ENCODE measurements around the gene PODXL. TPM values are rescaled to one million over a fixed set of nuclear protein-coding genes. Genes with fewer than 3 reads are reported as not detected.
"Not testable (repeated sequence)": the region's sequence is repeated elsewhere in the genome, so short reads cannot be mapped to it uniquely, and the experiment has no call there.

The PODXL gene
- total RNA-seq, 4 donors from 2014 or later: 13.2 to 40.2 (median 26.6) TPM

DNA sequence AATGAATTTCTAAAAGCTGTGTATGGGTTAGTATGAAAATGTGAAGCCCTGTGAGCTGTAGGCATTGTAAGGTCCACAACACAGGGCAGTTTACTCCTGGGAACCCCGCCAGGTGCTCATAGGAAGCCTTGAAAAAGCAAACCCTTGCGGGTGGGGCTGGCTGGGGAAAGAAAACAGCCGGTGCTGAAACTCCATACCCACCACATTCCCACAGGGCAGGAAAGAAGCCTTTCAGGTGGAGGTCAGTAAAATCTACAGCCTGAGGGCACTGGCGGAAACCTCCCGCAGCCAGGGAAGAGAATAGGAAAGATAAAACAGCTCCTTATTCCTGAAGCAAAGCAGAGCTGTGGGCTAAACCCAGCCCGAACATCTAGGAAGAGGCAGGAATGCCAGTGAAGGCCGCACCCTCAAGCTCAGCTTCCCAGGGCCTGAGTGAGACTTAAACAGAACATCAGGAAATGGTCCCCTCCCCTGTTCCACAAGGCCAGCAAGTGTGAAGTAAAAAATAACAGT is 34.7 kb downstream of the PODXL start:
- no peaks in the 10 kb centered on the region for H3K27me3 ChIP-seq
- peak; percentile 54 for ATAC-seq
- TF ChIP-seq POLR2A (IDR thresholded peaks at IDR 0.05) (no peak), POLR2AphosphoS5 (IDR thresholded peaks at IDR 0.05) (no peak), EP300 (IDR thresholded peaks at IDR 0.05) (no peak)
- TF ChIP-seq, protein P1, sequence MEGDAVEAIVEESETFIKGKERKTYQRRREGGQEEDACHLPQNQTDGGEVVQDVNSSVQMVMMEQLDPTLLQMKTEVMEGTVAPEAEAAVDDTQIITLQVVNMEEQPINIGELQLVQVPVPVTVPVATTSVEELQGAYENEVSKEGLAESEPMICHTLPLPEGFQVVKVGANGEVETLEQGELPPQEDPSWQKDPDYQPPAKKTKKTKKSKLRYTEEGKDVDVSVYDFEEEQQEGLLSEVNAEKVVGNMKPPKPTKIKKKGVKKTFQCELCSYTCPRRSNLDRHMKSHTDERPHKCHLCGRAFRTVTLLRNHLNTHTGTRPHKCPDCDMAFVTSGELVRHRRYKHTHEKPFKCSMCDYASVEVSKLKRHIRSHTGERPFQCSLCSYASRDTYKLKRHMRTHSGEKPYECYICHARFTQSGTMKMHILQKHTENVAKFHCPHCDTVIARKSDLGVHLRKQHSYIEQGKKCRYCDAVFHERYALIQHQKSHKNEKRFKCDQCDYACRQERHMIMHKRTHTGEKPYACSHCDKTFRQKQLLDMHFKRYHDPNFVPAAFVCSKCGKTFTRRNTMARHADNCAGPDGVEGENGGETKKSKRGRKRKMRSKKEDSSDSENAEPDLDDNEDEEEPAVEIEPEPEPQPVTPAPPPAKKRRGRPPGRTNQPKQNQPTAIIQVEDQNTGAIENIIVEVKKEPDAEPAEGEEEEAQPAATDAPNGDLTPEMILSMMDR (IDR thresholded peaks at IDR 0.05): no peak
- H3K4me1 ChIP-seq: peaks cover 0 to 35% (median 0%) of the 10 kb centered on the region in 3 donors
- peak overlapping the region in 3 of 4 donors; percentile 54 to 64 (median 62) for H3K27ac ChIP-seq
- H3K9me3 ChIP-seq: no peaks in the 10 kb centered on the region
- no peaks in the 10 kb centered on the region for H3K36me3 ChIP-seq
- WGBS, 2 donors (ENCODE audit: low coverage in 1 of 2): 49% methylated on average over 5 of the region's 7 CpGs; no CpG with 5 or more reads in 1 of the 2 donors
- no peak overlapping the region for H3K4me3 ChIP-seq

DNA sequence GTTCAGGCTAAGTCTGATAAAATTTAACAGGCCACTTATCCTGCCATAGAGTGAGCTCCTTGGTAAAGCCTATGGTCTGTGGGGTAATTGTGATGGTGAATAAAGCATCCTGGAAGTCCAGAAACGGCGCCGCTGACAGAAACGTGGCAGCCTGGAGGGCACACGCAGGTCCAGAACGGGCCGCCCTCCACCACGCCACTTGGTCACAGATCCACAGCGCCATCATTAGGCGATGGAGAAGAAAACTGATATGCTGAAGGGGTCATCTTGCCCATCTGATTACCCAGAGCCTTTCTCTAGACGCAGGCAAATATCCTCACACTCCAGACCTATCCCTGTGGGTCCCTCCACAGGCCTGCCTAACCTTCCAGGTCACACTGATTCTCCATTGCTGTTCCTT is 37.8 kb downstream of the PODXL start:
- 89 to 100% methylated on average over 1 to 8 of the region's 11 CpGs for WGBS, 2 donors (ENCODE audit: low coverage in 1 of 2)
- Histone ChIP-seq H3K36me3 (no peaks in the 10 kb centered on the region), H3K4me1 (peaks cover 0 to 43% (median 0%) of the 10 kb centered on the region in 3 donors), H3K27me3 (no peaks in the 10 kb centered on the region), H3K27ac (peak overlapping the region in 3 of 4 donors; percentile 17 to 33 (median 24)), H3K9me3 (no peaks in the 10 kb centered on the region), H3K4me3 (no peak overlapping the region)
- ATAC-seq: no peak
- TF ChIP-seq EP300 (IDR thresholded peaks at IDR 0.05) (no peak), POLR2AphosphoS5 (IDR thresholded peaks at IDR 0.05) (no peak), POLR2A (IDR thresholded peaks at IDR 0.05) (no peak)
- TF ChIP-seq, protein P1 (IDR thresholded peaks at IDR 0.05): no peak

DNA sequence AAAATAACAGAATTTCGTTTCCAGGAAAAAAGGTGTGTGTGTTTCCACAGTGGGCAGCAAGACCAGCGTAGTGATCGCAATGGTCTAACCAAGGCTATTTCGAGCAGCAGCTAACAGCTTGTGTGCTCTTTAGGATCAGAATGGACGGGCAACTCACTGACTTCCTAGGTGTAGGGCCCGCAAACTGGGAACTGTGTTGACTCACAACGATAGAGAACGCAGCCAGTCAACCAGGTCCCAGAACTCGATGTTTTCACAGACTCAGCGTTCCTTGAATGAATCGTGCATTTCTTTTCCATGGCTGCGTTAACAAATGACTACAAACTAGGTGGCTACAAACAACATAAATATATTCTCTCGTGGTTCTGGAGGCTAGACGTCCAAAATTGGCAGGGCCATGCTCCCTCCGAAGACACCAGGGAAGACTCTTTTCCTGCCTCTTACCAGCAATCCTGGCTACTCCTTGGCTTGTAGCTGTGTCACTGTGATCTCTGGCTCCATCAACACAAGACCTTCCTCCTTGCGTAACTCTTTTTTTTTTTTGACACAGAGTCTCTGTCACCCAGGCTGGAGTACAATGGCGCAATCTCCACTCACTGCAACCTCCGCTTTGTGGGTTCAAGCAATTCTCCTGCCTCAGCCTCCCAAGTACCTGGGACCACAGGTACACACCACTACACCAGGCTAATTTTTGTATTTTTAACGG is 39.1 kb downstream of the PODXL start:
- TF ChIP-seq POLR2A (IDR thresholded peaks at IDR 0.05): no peak
- TF ChIP-seq, protein P1 (IDR thresholded peaks at IDR 0.05): no peak
- TF ChIP-seq POLR2AphosphoS5 (IDR thresholded peaks at IDR 0.05): no peak
- no peak for TF ChIP-seq EP300 (IDR thresholded peaks at IDR 0.05)
- no peaks in the 10 kb centered on the region for H3K9me3 ChIP-seq
- H3K27me3 ChIP-seq: no peaks in the 10 kb centered on the region
- ATAC-seq: no peak
- H3K4me1 ChIP-seq: peaks cover 0 to 45% (median 0%) of the 10 kb centered on the region in 3 donors
- H3K36me3 ChIP-seq: no peaks in the 10 kb centered on the region
- WGBS, 2 donors (ENCODE audit: low coverage in 1 of 2): 88 to 93% methylated on average over 14 to 16 of the region's 19 CpGs
- H3K4me3 ChIP-seq: no peak overlapping the region
- no peak overlapping the region for H3K27ac ChIP-seq

DNA sequence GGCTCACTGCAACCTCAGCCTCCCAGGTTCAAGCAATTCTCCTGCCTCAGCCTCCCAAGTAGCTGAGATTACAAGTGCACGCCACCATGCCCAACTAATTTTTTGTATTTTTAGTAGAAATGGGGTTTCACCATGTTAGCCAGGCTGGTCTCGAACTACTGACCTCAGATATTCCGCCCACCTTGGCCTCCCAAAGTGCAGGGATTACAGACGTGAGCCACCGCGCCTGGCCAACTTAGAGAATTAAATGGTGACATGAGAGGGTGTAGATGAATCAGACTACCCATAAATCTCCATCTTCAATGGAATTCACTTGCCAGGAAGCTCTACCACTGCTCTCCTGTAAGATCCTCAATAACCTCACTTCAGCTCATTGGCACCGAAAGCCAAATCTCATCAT is 41.0 kb downstream of the PODXL start:
- H3K27me3 ChIP-seq, H3K27ac ChIP-seq, H3K4me3 ChIP-seq, H3K9me3 ChIP-seq, H3K36me3 ChIP-seq, ATAC-seq: not testable (repeated sequence)
- H3K4me1 ChIP-seq: peaks cover 0 to 41% (median 0%) of the 10 kb centered on the region in 3 donors
- WGBS, 2 donors (ENCODE audit: low coverage in 1 of 2): 85 to 88% methylated on average over 4 to 7 of the region's 7 CpGs

DNA sequence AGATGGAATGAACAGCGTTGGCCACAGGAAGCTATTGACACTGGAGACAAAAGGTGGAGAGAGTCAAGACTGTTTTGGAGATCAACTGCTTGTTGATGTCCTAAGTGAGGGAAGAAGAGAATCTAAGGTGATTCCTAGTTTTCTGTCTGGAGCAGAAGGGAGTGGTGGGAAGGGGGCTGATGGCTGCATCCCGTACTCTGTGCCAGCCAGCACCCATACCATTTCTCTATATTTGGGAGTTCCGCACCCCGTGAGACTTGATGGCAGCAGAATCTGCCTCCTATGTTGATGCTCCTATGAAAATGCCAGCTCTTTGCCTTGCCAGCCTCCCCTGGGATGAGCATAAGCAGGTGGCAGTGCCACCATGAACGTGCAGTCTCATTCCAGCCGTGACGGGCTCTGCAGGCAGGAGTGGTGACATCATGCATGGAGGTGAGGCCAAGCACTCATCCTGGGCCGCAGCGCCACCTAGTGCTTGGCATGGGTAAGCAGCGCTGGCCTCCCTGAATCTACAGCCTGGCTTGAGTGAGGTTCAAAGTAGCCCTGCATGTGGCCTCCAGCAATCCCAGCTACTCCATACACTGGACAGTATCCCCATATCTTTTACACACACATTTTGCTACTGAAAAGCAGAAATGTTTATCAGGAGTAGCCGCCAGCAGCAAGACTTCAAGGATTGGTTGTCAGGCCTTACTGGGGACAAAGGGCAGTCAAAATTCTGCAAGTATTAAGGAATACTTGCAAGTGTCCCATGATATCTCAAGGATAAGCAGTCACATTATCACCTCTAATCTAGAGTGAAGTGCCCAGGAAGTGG is 43.0 kb downstream of the PODXL start:
- H3K27ac ChIP-seq: peak overlapping the region in 2 of 4 donors; percentile 3 to 22
- WGBS, 2 donors (ENCODE audit: low coverage in 1 of 2): 70 to 80% methylated on average over 4 to 5 of the region's 11 CpGs
- TF ChIP-seq EP300 (IDR thresholded peaks at IDR 0.05) (no peak), POLR2A (IDR thresholded peaks at IDR 0.05) (no peak), POLR2AphosphoS5 (IDR thresholded peaks at IDR 0.05) (peak; percentile 60)
- TF ChIP-seq, protein P1 (IDR thresholded peaks at IDR 0.05): peak; percentile 79 to 95 (median 88)

More for the DNA sequence above, 43.0 kb downstream of the PODXL start:
- ATAC-seq: peak; percentile 93
- Histone ChIP-seq H3K4me1 (peaks cover 0 to 37% (median 0%) of the 10 kb centered on the region in 3 donors), H3K9me3 (no peaks in the 10 kb centered on the region), H3K4me3 (no peak overlapping the region), H3K27me3 (no peaks in the 10 kb centered on the region), H3K36me3 (peaks cover 0 to 18% of the 10 kb centered on the region in 2 donors)

All from gastroesophageal sphincter (tissue), 4 donors.